Stimulated activated CD8-positive, alpha-beta memory T cell treated with anti-CD3 and anti-CD28 coated beads, Interleukin-4, amount 100 ng/mL, for 1 hour (primary cell): ENCODE measurements around the gene ALDH1A1.

Experiments
- DNase-seq, 2 donors: peaks; one replicate each; pipeline ENCODE4 v3.0.0-alpha.2; 2020; ENCODE audit warnings: low read depth in 2 of 2, low spot score in 1 of 2

ALDH1A1 gene

GRCh38 chr9:72858089-72858912 lies 94.6 kb downstream of the ALDH1A1 start:
- no peak for DNase-seq

- DNase-seq = no peak
These were observed 95.2 kb downstream of the ALDH1A1 start for GRCh38 chr9:72857624-72857996.

GRCh38 chr9:72856972-72857623 lies 95.8 kb downstream of the ALDH1A1 start:
- DNase-seq = no peak

GRCh38 chr9:72855890-72856523 lies 96.8 kb downstream of the ALDH1A1 start:
- DNase-seq = no peak

- DNase-seq = no peak
These were observed 97.5 kb downstream of the ALDH1A1 start for GRCh38 chr9:72855321-72855720.
